ENCODE results near the gene TUSC2. TPM values are rescaled to one million over a fixed set of nuclear protein-coding genes. Genes with fewer than 3 reads are reported as not detected.
"Not testable (repeated sequence)": the region's sequence is repeated elsewhere in the genome, so short reads cannot be mapped to it uniquely, and the experiment has no call there.

Gene TUSC2
- total RNA-seq, 1 experiment from 2014 or later, result 38.3 TPM

DNA sequence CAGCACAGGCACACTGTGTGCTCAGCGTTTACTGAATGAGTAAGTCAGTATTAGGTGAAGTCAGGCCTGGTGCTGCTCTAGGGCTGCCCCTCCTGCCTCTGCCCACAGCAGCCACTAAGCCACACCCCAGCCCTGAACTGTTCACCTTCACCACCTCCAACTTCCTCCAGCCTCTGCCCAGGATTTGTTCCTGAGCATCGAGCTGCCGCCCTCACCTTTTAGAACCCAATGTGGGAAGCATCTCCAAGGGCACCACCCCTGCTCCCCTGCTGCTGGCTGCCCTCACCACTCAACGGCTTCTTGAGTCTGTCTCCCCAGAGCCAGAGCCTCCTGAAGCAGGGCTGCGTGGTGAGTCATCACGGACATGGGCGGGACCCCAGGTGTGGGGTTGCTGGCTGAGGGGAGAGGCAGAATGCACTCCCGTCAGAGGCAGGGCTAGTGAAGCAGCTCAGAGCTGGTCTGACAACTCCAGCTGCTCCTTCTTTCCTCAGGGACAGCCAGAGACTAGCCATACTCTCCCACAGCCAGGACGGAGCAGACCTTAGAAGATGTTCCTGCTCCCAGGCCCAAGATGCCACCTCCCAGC lies 11.3 kb downstream of the TUSC2 start:
- Histone ChIP-seq H3K4me1 (peaks cover 17% of the 10 kb centered on the region), H3K4me3 (ENCODE audit: low read depth, low read length) (no peak overlapping the region), H3K27me3 (replicated peaks; ENCODE audit: control insufficient read depth, insufficient read depth, low read length) (no peaks in the 10 kb centered on the region), H3K9me3 (no peaks in the 10 kb centered on the region), H3K36me3 (ENCODE audit: control insufficient read depth, insufficient read depth, low read length) (peaks cover 4% of the 10 kb centered on the region)
- peak; percentile 66 to 80 for DNase-seq
- POLR2A ChIA-PET, result interaction anchor here (1.0 kb wide), 1 partner anchor 21 kb away, joined by 4 read pairs; no protein-coding TSS in a partner anchor
- CTCF ChIA-PET, result no interaction called here
- Mint-ChIP-seq H3K36me3 (ENCODE audit: insufficient read depth, unreplicated experiment) (peaks cover 47% of the 10 kb centered on the region), H3K27ac (ENCODE audit: unreplicated experiment) (peak overlapping the region; percentile 82), H3K4me1 (ENCODE audit: low read depth, unreplicated experiment) (peaks cover 17% of the 10 kb centered on the region), H3K4me3 (ENCODE audit: unreplicated experiment) (peak overlapping the region; percentile 48), H3K9me3 (ENCODE audit: unreplicated experiment) (no peaks in the 10 kb centered on the region), H3K27me3 (ENCODE audit: insufficient read depth, unreplicated experiment) (no peaks in the 10 kb centered on the region)
- intact Hi-C loops (cut with micrococcal nuclease; ENCODE audit: unreplicated experiment), result no loop called here
- TF ChIP-seq, protein P1, sequence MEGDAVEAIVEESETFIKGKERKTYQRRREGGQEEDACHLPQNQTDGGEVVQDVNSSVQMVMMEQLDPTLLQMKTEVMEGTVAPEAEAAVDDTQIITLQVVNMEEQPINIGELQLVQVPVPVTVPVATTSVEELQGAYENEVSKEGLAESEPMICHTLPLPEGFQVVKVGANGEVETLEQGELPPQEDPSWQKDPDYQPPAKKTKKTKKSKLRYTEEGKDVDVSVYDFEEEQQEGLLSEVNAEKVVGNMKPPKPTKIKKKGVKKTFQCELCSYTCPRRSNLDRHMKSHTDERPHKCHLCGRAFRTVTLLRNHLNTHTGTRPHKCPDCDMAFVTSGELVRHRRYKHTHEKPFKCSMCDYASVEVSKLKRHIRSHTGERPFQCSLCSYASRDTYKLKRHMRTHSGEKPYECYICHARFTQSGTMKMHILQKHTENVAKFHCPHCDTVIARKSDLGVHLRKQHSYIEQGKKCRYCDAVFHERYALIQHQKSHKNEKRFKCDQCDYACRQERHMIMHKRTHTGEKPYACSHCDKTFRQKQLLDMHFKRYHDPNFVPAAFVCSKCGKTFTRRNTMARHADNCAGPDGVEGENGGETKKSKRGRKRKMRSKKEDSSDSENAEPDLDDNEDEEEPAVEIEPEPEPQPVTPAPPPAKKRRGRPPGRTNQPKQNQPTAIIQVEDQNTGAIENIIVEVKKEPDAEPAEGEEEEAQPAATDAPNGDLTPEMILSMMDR (IDR thresholded peaks at IDR 0.05; ENCODE audit: insufficient read depth in 1 of 2, low read depth in 1 of 2, low read length in 1 of 2, severe bottlenecking in 1 of 2, unreplicated experiment in 1 of 2), result no peak
- no TSS peak for BruUV-seq (replicated peaks)

DNA sequence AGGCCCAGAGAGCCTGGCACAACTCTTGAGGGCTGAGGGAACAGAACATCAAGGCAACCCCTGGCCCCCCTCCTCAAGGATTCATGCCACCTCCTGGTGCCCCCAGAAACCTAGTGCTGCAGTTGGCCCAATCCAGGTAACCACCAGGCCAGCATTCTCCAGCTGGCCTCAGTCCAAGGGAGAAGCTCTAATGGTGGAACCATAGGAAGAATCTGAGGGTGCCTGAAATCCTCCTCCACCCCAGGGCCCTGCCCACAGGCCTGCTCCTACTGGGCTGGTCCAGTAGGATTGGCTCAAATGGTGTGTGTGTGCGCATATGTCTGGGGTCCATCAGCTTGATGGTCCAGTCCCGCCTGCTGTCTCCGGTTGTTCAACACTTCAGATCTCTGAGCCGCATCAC lies 13.2 kb downstream of the TUSC2 start:
- intact Hi-C loops (cut with micrococcal nuclease; ENCODE audit: unreplicated experiment), result no loop called here
- H3K27me3 Mint-ChIP-seq (ENCODE audit: insufficient read depth, unreplicated experiment), result no peaks in the 10 kb centered on the region
- H3K9me3 ChIP-seq, result no peaks in the 10 kb centered on the region
- peaks cover 45% of the 10 kb centered on the region for H3K36me3 Mint-ChIP-seq (ENCODE audit: insufficient read depth, unreplicated experiment)
- no peak overlapping the region for H3K4me3 Mint-ChIP-seq (ENCODE audit: unreplicated experiment)
- H3K9me3 Mint-ChIP-seq (ENCODE audit: unreplicated experiment), result no peaks in the 10 kb centered on the region
- ChIA-PET CTCF (interaction anchor here (0.7 kb wide), 2 partner anchors 12 to 50 kb away, joined by 4 to 6 read pairs; partner anchors contain the start of gene HYAL1), POLR2A (interaction anchor here (1.1 kb wide), 1 partner anchor 23 kb away, joined by 3 read pairs; no protein-coding TSS in a partner anchor)
- no peaks in the 10 kb centered on the region for H3K27me3 ChIP-seq (replicated peaks; ENCODE audit: control insufficient read depth, insufficient read depth, low read length)
- H3K4me1 Mint-ChIP-seq (ENCODE audit: low read depth, unreplicated experiment), result peaks cover 17% of the 10 kb centered on the region
- peak overlapping the region; percentile 49 for H3K27ac Mint-ChIP-seq (ENCODE audit: unreplicated experiment)
- DNase-seq, result no peak
- TF ChIP-seq, protein P1 (IDR thresholded peaks at IDR 0.05; ENCODE audit: insufficient read depth in 1 of 2, low read depth in 1 of 2, low read length in 1 of 2, severe bottlenecking in 1 of 2, unreplicated experiment in 1 of 2), result no peak
- H3K4me1 ChIP-seq, result peaks cover 15% of the 10 kb centered on the region
- no TSS peak for BruUV-seq (replicated peaks)
- no peak overlapping the region for H3K4me3 ChIP-seq (ENCODE audit: low read depth, low read length)
- peaks cover 4% of the 10 kb centered on the region for H3K36me3 ChIP-seq (ENCODE audit: control insufficient read depth, insufficient read depth, low read length)

DNA sequence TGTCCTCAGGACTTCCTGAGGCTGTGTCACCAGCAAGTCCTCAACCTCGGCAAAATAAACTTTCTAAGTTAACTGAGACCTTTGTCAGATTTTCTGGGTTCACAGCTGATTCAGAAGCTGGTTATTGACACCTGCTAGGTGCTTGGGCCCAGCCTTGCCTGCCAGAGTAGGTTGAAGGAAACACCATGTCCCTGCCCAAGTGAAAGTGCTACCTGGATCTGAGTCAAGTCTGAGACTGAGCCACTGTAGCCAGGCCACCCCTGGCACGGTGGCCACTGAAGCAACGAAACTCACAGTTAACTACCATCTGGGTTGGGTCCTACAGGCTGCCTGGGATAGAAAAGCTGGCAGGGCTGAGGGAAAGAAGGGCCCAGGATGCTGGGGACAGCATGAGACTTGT lies 13.7 kb downstream of the TUSC2 start:
- no peak for DNase-seq
- peaks cover under 1% of the 10 kb centered on the region; the same call in 1 of the 2 replicates for H3K36me3 ChIP-seq (ENCODE audit: control insufficient read depth, insufficient read depth, low read length)
- TF ChIP-seq, protein P1 (IDR thresholded peaks at IDR 0.05; ENCODE audit: insufficient read depth in 1 of 2, low read depth in 1 of 2, low read length in 1 of 2, severe bottlenecking in 1 of 2, unreplicated experiment in 1 of 2), result no peak
- H3K27me3 ChIP-seq (replicated peaks; ENCODE audit: control insufficient read depth, insufficient read depth, low read length), result no peaks in the 10 kb centered on the region
- intact Hi-C loops (cut with micrococcal nuclease; ENCODE audit: unreplicated experiment), result no loop called here
- no peak overlapping the region for H3K4me3 ChIP-seq (ENCODE audit: low read depth, low read length)
- POLR2A ChIA-PET, result interaction anchor here (1.1 kb wide), 1 partner anchor 23 kb away, joined by 3 read pairs; no protein-coding TSS in a partner anchor
- peaks cover 17% of the 10 kb centered on the region for H3K4me1 ChIP-seq
- Mint-ChIP-seq H3K36me3 (ENCODE audit: insufficient read depth, unreplicated experiment) (peaks cover 45% of the 10 kb centered on the region), H3K27me3 (ENCODE audit: insufficient read depth, unreplicated experiment) (no peaks in the 10 kb centered on the region), H3K4me1 (ENCODE audit: low read depth, unreplicated experiment) (peaks cover 17% of the 10 kb centered on the region), H3K4me3 (ENCODE audit: unreplicated experiment) (no peak overlapping the region), H3K27ac (ENCODE audit: unreplicated experiment) (peak overlapping the region; percentile 23), H3K9me3 (ENCODE audit: unreplicated experiment) (no peaks in the 10 kb centered on the region)
- H3K9me3 ChIP-seq, result no peaks in the 10 kb centered on the region
- no TSS peak for BruUV-seq (replicated peaks)
- CTCF ChIA-PET, result no interaction called here

DNA sequence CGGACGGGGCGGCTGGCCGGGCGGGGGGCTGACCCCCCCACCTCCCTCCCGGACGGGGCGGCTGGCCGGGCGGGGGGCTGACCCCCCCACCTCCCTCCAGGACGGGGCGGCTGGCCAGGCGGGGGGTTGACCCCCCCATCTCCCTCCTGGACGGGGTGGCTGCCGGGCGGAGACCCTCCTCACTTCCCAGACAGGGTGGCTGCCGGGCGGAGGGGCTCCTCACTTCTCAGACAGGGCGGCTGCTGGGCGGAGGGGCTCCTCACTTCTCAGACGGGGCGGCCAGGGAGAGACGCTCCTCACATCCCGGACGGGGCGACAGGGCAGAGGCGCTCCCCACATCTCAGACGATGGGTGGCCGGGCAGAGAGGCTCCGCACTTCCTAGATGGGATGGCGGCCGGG lies 16.0 kb downstream of the TUSC2 start:
- intact Hi-C loops (cut with micrococcal nuclease; ENCODE audit: unreplicated experiment); H3K4me3 ChIP-seq (ENCODE audit: low read depth, low read length); H3K27me3 Mint-ChIP-seq (ENCODE audit: insufficient read depth, unreplicated experiment); H3K27ac Mint-ChIP-seq (ENCODE audit: unreplicated experiment); DNase-seq; CTCF ChIA-PET; H3K27me3 ChIP-seq (replicated peaks; ENCODE audit: control insufficient read depth, insufficient read depth, low read length); BruUV-seq (replicated peaks); H3K9me3 Mint-ChIP-seq (ENCODE audit: unreplicated experiment); POLR2A ChIA-PET; H3K4me3 Mint-ChIP-seq (ENCODE audit: unreplicated experiment); H3K36me3 ChIP-seq (ENCODE audit: control insufficient read depth, insufficient read depth, low read length): not testable (repeated sequence)
- Mint-ChIP-seq H3K36me3 (ENCODE audit: insufficient read depth, unreplicated experiment) (peaks cover 25% of the 10 kb centered on the region), H3K4me1 (ENCODE audit: low read depth, unreplicated experiment) (peaks cover 17% of the 10 kb centered on the region)
- Histone ChIP-seq H3K9me3 (peaks cover 17% of the 10 kb centered on the region), H3K4me1 (peaks cover 16% of the 10 kb centered on the region)
